HepG2 (cell line): ENCODE measurements around the gene KIF26B. TPM values are rescaled to one million over a fixed set of nuclear protein-coding genes. Genes with fewer than 3 reads are reported as not detected.

Experiments used
- MATR3 ChIP-seq: sonication (generic); formaldehyde crosslinking; IDR thresholded peaks from 2 replicates; pipeline ENCODE4 v1.4.0; 2020; ENCODE audit warnings: missing genetic modification reagents
- RELA ChIP-seq: sonication (generic); formaldehyde crosslinking; IDR thresholded peaks from 2 replicates; pipeline ENCODE4 v1.4.0; 2020; ENCODE audit warnings: missing genetic modification reagents
- SCMH1 ChIP-seq: sonication (generic); formaldehyde crosslinking; IDR thresholded peaks from 2 replicates; pipeline ENCODE4 v1.9.0; 2021; ENCODE audit warnings: missing genetic modification reagents, mild to moderate bottlenecking, borderline replicate concordance
- XBP1 ChIP-seq: sonication (generic); formaldehyde crosslinking; IDR thresholded peaks from 2 replicates; pipeline ENCODE4 v1.5.0; 2020; ENCODE audit warnings: missing genetic modification reagents
- ZNF143 ChIP-seq: sonication (generic); formaldehyde crosslinking; IDR thresholded peaks from 2 replicates; pipeline ENCODE4 v1.4.0; 2020; ENCODE audit warnings: missing genetic modification reagents
- polyA plus RNA-seq, 8 experiments: library from polyadenylated mRNA; depleted of rRNA in 3 of 8; stranded (reverse) in 7 of 8; unstranded in 1 of 8; fragments of >200 nt; fragmentation: Illumina TruSeq in 4 of 8; extraction: Trizol in 4 of 8; gene quantifications; 2 replicates each; pipeline versions ENCODE4 v1.2.1 to v1.2.3, GENCODE V29; 2011 to 2016; ENCODE audit warnings: low read depth in 4 of 8, missing spikeins in 1 of 8, mixed read lengths in 1 of 8; ENCODE audit not compliant: insufficient read depth in 1 of 8
- total RNA-seq, 5 experiments: library from RNA; depleted of rRNA; stranded (reverse); fragments of >200 nt; fragmentation: Illumina TruSeq; extraction: Trizol; gene quantifications; 2 replicates each; pipeline ENCODE4 v1.2.3, GENCODE V29; 2016; ENCODE audit warnings: low read depth in 1 of 5
- TF ChIP-seq, protein P1 (sequence below): sonication (generic); formaldehyde crosslinking; conservative IDR thresholded peaks from 2 replicates; pipeline ENCODE4 v1.4.0; 2020; ENCODE audit warnings: mild to moderate bottlenecking, missing genetic modification reagents, moderate library complexity
- TF ChIP-seq, protein P2 (sequence below): sonication (generic); formaldehyde crosslinking; IDR thresholded peaks from 2 replicates; pipeline ENCODE4 v1.9.0; 2021; ENCODE audit warnings: mild to moderate bottlenecking, missing genetic modification reagents

KIF26B gene
- total and polyA plus RNA-seq, 2 of the 13 experiments (the other 11 are each of a cell fraction or from before 2014, with no cell fraction given), result 0.08 to 0.09 TPM

DNA sequence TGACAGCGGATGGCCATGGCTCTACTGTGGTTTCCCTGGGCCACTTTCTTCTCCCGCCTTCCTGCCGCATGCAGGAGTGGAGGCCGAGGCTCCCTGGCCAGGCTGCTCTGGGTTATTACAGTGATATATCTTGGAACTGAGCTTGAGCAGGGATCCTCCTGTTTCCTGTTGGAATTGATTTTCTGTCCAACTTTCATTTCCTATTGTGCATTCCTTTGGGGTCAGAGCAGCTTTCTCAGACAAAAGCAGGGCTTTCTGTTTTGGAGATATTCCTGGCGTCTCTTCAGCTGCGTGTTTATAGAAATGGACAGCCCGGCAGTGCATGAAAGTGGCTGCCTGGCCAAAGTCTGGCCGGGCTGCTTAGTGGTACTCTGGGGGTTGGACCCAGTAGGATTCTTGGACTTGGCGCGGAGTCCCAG is 146.4 kb downstream of the KIF26B start (continued):
- TF ChIP-seq, protein P1, sequence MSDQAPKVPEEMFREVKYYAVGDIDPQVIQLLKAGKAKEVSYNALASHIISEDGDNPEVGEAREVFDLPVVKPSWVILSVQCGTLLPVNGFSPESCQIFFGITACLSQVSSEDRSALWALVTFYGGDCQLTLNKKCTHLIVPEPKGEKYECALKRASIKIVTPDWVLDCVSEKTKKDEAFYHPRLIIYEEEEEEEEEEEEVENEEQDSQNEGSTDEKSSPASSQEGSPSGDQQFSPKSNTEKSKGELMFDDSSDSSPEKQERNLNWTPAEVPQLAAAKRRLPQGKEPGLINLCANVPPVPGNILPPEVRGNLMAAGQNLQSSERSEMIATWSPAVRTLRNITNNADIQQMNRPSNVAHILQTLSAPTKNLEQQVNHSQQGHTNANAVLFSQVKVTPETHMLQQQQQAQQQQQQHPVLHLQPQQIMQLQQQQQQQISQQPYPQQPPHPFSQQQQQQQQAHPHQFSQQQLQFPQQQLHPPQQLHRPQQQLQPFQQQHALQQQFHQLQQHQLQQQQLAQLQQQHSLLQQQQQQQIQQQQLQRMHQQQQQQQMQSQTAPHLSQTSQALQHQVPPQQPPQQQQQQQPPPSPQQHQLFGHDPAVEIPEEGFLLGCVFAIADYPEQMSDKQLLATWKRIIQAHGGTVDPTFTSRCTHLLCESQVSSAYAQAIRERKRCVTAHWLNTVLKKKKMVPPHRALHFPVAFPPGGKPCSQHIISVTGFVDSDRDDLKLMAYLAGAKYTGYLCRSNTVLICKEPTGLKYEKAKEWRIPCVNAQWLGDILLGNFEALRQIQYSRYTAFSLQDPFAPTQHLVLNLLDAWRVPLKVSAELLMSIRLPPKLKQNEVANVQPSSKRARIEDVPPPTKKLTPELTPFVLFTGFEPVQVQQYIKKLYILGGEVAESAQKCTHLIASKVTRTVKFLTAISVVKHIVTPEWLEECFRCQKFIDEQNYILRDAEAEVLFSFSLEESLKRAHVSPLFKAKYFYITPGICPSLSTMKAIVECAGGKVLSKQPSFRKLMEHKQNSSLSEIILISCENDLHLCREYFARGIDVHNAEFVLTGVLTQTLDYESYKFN (CRISPR knock-in tag), result 0 out of 2 replicates have a peak, but pooled peaks have one; percentile 21
- TF ChIP-seq ZNF143 (CRISPR knock-in tag), result no peak
- TF ChIP-seq RELA (CRISPR knock-in tag), result no peak
- no peak for TF ChIP-seq XBP1 (CRISPR knock-in tag)
- TF ChIP-seq MATR3 (CRISPR knock-in tag), result no peak
- no peak for TF ChIP-seq SCMH1
- TF ChIP-seq, protein P2, sequence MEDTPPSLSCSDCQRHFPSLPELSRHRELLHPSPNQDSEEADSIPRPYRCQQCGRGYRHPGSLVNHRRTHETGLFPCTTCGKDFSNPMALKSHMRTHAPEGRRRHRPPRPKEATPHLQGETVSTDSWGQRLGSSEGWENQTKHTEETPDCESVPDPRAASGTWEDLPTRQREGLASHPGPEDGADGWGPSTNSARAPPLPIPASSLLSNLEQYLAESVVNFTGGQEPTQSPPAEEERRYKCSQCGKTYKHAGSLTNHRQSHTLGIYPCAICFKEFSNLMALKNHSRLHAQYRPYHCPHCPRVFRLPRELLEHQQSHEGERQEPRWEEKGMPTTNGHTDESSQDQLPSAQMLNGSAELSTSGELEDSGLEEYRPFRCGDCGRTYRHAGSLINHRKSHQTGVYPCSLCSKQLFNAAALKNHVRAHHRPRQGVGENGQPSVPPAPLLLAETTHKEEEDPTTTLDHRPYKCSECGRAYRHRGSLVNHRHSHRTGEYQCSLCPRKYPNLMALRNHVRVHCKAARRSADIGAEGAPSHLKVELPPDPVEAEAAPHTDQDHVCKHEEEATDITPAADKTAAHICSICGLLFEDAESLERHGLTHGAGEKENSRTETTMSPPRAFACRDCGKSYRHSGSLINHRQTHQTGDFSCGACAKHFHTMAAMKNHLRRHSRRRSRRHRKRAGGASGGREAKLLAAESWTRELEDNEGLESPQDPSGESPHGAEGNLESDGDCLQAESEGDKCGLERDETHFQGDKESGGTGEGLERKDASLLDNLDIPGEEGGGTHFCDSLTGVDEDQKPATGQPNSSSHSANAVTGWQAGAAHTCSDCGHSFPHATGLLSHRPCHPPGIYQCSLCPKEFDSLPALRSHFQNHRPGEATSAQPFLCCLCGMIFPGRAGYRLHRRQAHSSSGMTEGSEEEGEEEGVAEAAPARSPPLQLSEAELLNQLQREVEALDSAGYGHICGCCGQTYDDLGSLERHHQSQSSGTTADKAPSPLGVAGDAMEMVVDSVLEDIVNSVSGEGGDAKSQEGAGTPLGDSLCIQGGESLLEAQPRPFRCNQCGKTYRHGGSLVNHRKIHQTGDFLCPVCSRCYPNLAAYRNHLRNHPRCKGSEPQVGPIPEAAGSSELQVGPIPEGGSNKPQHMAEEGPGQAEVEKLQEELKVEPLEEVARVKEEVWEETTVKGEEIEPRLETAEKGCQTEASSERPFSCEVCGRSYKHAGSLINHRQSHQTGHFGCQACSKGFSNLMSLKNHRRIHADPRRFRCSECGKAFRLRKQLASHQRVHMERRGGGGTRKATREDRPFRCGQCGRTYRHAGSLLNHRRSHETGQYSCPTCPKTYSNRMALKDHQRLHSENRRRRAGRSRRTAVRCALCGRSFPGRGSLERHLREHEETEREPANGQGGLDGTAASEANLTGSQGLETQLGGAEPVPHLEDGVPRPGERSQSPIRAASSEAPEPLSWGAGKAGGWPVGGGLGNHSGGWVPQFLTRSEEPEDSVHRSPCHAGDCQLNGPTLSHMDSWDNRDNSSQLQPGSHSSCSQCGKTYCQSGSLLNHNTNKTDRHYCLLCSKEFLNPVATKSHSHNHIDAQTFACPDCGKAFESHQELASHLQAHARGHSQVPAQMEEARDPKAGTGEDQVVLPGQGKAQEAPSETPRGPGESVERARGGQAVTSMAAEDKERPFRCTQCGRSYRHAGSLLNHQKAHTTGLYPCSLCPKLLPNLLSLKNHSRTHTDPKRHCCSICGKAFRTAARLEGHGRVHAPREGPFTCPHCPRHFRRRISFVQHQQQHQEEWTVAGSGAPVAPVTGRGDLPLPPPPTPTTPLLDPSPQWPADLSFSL (CRISPR knock-in tag), result no peak
- TF ChIP-seq, all 625 proteins: peak for 6
